DMS79 (cell line): ENCODE results near the gene XKR7.
"Not testable (repeated sequence)": the region's sequence is repeated elsewhere in the genome, so short reads cannot be mapped to it uniquely, and the experiment has no call there.

Source experiments
- DNase-seq: peaks from one replicate; lab custom pipeline; 2025; lab: John Stamatoyannopoulos, UW

Gene XKR7

GRCh38 chr20:32017711-32018251 is 49.8 kb downstream of the XKR7 start:
- DNase-seq, result peak; percentile 94

DNA sequence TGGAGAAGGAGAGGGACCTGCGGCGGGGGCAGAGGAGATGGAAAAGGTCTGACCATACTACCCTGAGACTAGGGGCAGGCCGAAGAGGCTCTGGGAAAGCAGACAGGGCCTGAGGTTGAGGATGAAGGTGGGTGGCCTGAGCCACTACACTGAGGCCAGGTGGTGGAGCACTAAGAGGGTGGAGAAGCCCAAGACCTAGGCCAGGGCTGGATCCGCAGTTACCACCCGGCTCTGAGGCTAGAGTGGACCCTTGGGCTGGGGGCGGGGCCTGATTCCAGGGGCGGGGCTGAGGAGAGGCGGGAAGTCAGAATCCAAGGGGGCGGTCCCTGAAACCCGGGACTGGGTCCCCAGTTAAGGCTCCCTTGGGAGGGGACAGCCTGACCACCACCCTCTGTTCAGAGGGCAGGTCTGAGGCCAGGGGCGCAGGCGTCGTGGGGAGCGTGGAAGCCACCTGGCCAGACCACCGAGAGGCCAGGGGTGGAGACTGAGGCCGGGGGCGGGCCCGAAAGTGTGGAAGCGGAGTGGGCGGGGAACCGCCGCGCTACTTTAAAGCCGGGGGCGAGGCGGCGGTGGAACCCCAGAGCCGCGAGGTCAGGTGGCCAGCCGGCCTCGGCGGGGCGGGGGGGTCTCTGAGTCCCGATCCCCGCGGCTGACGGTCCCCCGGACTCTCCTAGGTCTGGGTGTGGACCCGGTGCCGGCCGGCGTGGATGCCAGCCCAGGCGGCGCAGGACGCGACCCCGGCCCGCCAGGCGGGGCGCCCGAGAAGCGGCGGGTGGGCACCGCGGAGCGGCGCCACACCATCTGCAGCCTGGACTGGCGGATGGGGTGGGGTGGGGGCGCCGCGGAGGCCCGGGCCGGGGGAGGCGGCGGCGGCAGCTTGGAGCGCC is 50.6 kb downstream of the XKR7 start:
- DNase-seq, result peak; percentile 74

GRCh38 chr20:32019156-32019510 is 51.2 kb downstream of the XKR7 start:
- DNase-seq, result peak; percentile 6

- DNase-seq, result no peak
Measured at GRCh38 chr20:32019563-32020463, 51.9 kb downstream of the XKR7 start.

- DNase-seq, result no peak
Measured at GRCh38 chr20:32021091-32021490, 53.1 kb downstream of the XKR7 start.

DNA sequence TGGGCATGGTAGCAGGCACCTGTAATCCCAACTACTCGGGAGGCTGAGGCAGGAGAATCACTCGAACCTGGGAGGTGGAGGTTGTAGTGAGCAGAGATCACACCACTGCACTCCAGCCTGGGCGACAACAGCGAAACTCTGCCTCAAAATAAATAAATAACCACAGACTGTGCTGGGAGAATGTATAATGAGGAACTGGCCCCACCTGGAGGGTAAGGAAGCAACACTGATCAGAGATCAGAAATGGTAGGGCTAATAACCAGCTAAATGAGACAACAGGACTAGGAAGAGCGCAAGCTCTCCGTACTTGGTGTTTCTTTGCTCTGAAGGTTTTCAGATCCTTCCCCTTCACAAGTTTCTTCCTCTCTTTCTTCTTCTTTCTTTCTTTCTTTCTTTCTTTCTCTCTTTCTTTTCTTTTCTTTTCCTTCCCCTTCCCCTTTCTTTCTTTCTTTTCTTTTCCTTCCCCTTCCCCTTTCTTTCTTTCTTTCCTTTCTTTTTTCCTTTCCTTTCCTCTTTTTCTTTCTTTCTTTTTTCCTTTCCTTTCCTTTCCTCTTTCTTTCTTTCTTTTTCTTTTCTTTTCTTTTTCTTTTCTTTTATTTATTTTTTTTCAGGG is 56.8 kb downstream of the XKR7 start:
- no peak for DNase-seq

GRCh38 chr20:32027643-32028042 is 59.7 kb downstream of the XKR7 start:
- DNase-seq, result no peak

GRCh38 chr20:32028647-32029372 is 60.9 kb downstream of the XKR7 start:
- DNase-seq, result peak; percentile 29

DNA sequence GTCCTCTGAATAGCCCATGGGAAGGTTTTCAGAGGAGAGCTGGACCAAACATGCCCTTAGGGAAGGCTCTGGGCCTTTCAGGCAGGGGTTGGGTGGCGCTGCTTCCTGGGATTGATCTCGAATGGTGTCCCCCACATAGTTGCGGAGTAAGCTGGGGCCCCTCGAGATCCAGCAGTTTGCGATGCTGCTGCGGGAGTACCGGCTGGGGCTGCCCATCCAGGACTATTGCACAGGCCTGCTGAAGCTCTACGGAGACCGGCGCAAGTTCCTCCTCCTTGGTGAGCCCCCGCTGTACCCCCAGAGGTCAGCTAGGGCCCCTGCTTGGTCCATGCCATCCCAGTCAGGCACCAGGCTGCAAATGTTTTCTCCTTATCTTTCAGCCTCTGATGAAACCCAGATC is 61.6 kb downstream of the XKR7 start:
- no peak for DNase-seq

GRCh38 chr20:32031007-32031958 is 63.3 kb downstream of the XKR7 start:
- peak; percentile 81 for DNase-seq

- no peak for DNase-seq
Measured at GRCh38 chr20:32033316-32033715, 65.4 kb downstream of the XKR7 start.

- DNase-seq, result not testable (repeated sequence)
Measured at GRCh38 chr20:32033721-32034120, 65.8 kb downstream of the XKR7 start.

GRCh38 chr20:32034581-32035425 is 66.9 kb downstream of the XKR7 start:
- DNase-seq, result no peak

DNA sequence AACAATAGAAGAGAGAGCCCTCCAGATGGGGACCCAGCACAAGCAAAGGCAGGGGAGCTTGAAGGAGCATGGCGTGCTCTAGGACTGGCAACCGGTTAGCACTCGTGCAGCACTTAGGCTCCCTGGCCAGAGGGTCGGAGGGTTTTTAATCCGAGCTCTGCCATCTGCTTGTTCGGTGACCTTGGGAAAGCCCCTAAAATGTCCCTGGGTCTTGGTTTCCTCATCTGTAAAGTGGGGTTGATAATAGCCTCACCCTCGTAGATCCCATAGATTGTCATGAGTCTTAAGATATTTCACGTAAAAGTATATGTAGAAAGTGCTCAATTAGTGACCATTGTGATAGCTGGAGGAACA is 67.5 kb downstream of the XKR7 start:
- no peak for DNase-seq

DNA sequence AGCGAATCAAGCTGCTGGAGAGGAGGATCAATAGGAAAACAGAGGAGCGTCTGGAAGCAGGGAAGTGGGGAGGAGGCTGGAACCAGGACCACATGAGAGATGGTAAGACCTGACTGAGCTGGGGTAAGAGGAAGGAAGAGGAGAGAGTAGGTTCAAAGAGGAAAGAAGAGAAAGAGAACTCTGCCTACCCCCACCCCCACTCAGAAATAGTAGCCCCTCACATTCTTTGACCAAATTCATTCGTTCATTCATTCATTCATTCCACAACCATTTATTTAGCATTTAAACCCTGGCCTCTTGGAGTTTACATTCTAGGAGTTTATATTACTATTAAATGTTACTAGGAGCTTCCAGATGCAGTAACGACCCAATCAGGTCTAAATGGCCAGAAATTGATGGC is 68.3 kb downstream of the XKR7 start:
- DNase-seq, result no peak

DNA sequence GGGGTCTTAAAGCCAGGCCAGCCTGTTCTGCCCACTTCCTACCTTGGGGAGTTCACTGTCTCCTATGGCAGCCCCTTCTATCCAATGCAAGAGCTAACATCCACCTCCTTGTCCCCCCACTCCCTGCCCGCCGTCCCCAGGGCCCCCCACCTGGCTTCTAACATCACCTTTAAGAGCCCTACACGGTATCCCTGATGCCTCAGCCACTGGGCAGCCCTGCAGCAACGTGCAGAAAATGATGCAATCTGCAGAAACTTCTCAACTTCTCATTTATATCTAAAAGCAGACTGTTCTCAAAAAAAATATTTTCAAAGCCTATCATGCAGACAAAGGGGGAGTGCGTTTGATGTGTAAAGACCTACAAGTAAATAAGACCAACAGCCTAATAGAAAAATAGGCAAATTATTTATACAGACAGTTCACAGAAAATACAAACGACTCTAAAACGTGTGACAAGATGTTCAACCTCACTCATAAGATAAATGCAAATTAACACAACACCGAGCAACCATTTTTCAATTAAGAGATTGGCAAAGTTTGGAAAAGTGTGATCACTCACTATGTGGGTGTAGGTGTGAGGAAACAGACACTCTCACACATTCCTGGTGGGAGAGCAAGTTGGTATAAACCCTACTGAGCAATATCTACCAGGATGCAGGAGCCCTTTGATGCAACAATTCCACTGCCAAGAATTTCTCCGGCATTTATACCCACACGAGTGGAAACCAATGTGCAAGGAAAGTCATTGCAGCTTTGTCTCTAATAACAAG is 69.0 kb downstream of the XKR7 start:
- DNase-seq, result no peak

- DNase-seq, result no peak
Measured at GRCh38 chr20:32037929-32038328, 70.0 kb downstream of the XKR7 start.

DNA sequence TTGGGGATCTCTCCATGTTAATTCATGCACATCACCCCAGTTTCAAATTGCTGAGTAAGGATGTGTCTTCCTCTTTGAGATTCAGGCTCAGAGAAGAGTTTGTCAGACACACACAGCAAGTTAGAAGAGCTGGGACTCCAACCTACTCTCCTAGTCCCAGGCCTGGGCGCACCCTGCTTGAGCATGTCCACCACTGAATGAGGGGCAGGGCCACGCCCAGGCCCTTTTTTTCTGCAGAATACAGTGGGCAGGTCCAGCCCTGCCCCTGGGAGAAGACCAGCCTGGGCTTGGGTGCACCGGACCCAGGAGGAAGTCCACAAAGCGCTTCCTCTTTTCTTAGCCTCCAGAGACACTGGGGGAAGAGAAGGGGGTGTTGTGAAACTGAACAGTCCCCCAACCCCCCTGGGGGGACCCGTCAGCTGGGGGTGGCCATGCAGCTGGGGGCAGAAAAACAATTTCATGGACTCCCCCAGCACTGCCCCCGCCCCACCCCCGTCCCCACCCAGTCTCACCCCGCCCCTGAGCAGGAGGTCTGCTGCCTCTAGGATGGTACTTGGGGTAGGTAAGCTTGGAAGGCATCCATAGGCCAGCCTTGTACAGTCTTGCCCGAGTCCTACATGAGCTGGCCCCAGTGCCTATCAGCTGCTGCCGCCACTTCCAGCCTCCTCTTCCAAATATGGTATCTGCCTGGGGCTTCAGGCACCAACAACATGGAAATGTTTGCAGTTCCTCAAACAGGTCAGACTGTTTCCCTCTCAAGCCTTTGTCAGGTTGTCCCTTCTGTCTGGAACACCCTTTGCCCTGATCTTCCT is 72.4 kb downstream of the XKR7 start:
- DNase-seq, result no peak
